Retina (tissue), 1 donor: ENCODE results near the gene RRP12.

Experiments
- DNase-seq: peaks from one replicate; pipeline ENCODE4 v3.0.0-alpha.2; 2016

The RRP12 gene

GRCh38 chr10:97334370-97335175 lies 66.6 kb downstream of the RRP12 start, which contains the start of gene FRAT2:
TSS of gene FRAT2 (minus strand) at chr10:97334729. CDS start at chr10:97334572, 157 bp downstream.
- peak; percentile 99 for DNase-seq

GRCh38 chr10:97333601-97334369 lies 67.4 kb downstream of the RRP12 start:
- DNase-seq = peak; percentile 86

- DNase-seq = no peak
These were observed 67.9 kb downstream of the RRP12 start for GRCh38 chr10:97333351-97333600.

- peak; percentile 69 for DNase-seq
These were observed 68.4 kb downstream of the RRP12 start for GRCh38 chr10:97332591-97333350.

GRCh38 chr10:97331153-97331703 lies 69.9 kb downstream of the RRP12 start:
- DNase-seq = no peak

GRCh38 chr10:97329766-97330165 lies 71.4 kb downstream of the RRP12 start:
- DNase-seq = no peak

- no peak for DNase-seq
These were observed 72.3 kb downstream of the RRP12 start for GRCh38 chr10:97328646-97329453.

- no peak for DNase-seq
These were observed 73.5 kb downstream of the RRP12 start for GRCh38 chr10:97327348-97328294.

- DNase-seq = no peak
These were observed 75.4 kb downstream of the RRP12 start for GRCh38 chr10:97325754-97326153.

- no peak for DNase-seq
These were observed 77.6 kb downstream of the RRP12 start for GRCh38 chr10:97323501-97323900.

GRCh38 chr10:97321804-97322190 lies 79.3 kb downstream of the RRP12 start:
- peak; percentile 62 for DNase-seq

- DNase-seq = peak; percentile 88
These were observed 79.9 kb downstream of the RRP12 start for GRCh38 chr10:97321032-97321803.

GRCh38 chr10:97320480-97321031 lies 80.6 kb downstream of the RRP12 start:
- no peak for DNase-seq

- peak; percentile 87 for DNase-seq
These were observed 81.3 kb downstream of the RRP12 start for GRCh38 chr10:97319671-97320479.

GRCh38 chr10:97318772-97319651 lies 82.1 kb downstream of the RRP12 start, which contains the start of gene FRAT1:
TSS of gene FRAT1 (plus strand) at chr10:97319271. CDS start at chr10:97319454, 183 bp downstream.
- peak; percentile 96 for DNase-seq

- DNase-seq = no peak
These were observed 86.5 kb downstream of the RRP12 start for GRCh38 chr10:97314671-97315070.

- no peak for DNase-seq
These were observed 88.2 kb downstream of the RRP12 start for GRCh38 chr10:97312897-97313296.

GRCh38 chr10:97311111-97311626 lies 90.0 kb downstream of the RRP12 start:
- no peak for DNase-seq
